Psoas muscle (tissue), 8 donors: ENCODE results near the gene B3GNT9. TPM values are rescaled to one million over a fixed set of nuclear protein-coding genes. Genes with fewer than 3 reads are reported as not detected.

Experiments
- ATAC-seq, 4 donors: fragments of 200-7000 bp; cut with Tn5 transposase; one replicate each; pipeline ENCODE4 v1.9.1; 2020; ENCODE audit warnings: moderate library complexity in 3 of 4, mild to moderate bottlenecking in 2 of 4
- DNase-seq, 2 donors: peaks; one replicate each; pipeline ENCODE4 v3.0.0-alpha.2; 2020
- H3K27ac ChIP-seq: fragments of 200-600 bp; one replicate; pipeline ENCODE4 v1.8.0; 2022
- H3K27me3 ChIP-seq, 3 donors: fragments of 200-600 bp in 1 of 3; one replicate each; pipeline versions ENCODE4 v1.6.1 to v1.8.0; 2013 to 2022; ENCODE audit warnings: low read length in 2 of 3, mild to moderate bottlenecking in 2 of 3, moderate library complexity in 1 of 3; ENCODE audit not compliant: insufficient read depth in 3 of 3
- H3K36me3 ChIP-seq, 2 donors: fragments of 200-600 bp in 1 of 2; one replicate each; pipeline versions ENCODE4 v1.6.1 to v1.8.0; 2013 to 2022; ENCODE audit warnings: low read depth in 1 of 2, mild to moderate bottlenecking in 1 of 2, moderate library complexity in 1 of 2; ENCODE audit not compliant: insufficient read depth in 1 of 2
- H3K4me1 ChIP-seq: fragments of 200-600 bp; one replicate; pipeline ENCODE4 v1.8.0; 2022
- H3K4me3 ChIP-seq: fragments of 200-600 bp; one replicate; pipeline ENCODE4 v1.8.0; 2022; ENCODE audit warnings: mild to moderate bottlenecking
- H3K9me3 ChIP-seq: fragments of 200-600 bp; one replicate; pipeline ENCODE4 v1.8.0; 2022
- CTCF ChIP-seq: fragments of 200-600 bp; IDR thresholded peaks from one replicate; pipeline ENCODE4 v1.8.0; 2022; ENCODE audit warnings: antibody characterized with exemption
- WGBS, 3 donors: extraction: QIAGEN DNeasy Blood & Tissue Kit; methylation state at CpG; one replicate each; pipeline versions ENCODE4 v1.1.6 to v1.1.7; 2013; 5-methylcytosine and 5-hydroxymethylcytosine counted together
- intact Hi-C, 2 donors: fragments of 100-400 bp; cut with DNase I; formaldehyde crosslinking; loops; one replicate each; pipeline versions ENCODE4 v1.11.0 to v1.14.2; 2022
- polyA plus RNA-seq, 3 donors: library from polyadenylated mRNA; stranded (reverse); fragments of 200-250 nt; gene quantifications; one replicate each; pipeline ENCODE4 v1.2.3, GENCODE V29; 2013
- total RNA-seq, 4 donors: library from RNA; stranded (reverse); fragmentation: NEBNext Ultra II Directional in 2 of 4; extraction: Animal tissue kit (Norgen Biotek cat#: 25700) in 2 of 4; gene quantifications; one replicate each; pipeline versions ENCODE4 v1.2.1 to v1.2.4, GENCODE V29; 2021 to 2023
- donor health status: healthy with polysubstance abuse.
- donor health status: DM: no; HTN: no; CAD: no; lungs with moderate emphysema.
- donor health status: Bipolar disorder and iron deficiency.
- donor health status: healthy.
- donor health status: DM: yes; HTN: yes; CAD: no.
- donor health status: DM: no; HTN: no; CAD: no.
- donor health status: DM: no; HTN: no; CAD: no.
- donor health status: DM: yes; HTN: yes; CAD: no.

B3GNT9 gene
- total and polyA plus RNA-seq, 7 donors, result 0.69 to 4.1 (median 1.2) TPM

DNA sequence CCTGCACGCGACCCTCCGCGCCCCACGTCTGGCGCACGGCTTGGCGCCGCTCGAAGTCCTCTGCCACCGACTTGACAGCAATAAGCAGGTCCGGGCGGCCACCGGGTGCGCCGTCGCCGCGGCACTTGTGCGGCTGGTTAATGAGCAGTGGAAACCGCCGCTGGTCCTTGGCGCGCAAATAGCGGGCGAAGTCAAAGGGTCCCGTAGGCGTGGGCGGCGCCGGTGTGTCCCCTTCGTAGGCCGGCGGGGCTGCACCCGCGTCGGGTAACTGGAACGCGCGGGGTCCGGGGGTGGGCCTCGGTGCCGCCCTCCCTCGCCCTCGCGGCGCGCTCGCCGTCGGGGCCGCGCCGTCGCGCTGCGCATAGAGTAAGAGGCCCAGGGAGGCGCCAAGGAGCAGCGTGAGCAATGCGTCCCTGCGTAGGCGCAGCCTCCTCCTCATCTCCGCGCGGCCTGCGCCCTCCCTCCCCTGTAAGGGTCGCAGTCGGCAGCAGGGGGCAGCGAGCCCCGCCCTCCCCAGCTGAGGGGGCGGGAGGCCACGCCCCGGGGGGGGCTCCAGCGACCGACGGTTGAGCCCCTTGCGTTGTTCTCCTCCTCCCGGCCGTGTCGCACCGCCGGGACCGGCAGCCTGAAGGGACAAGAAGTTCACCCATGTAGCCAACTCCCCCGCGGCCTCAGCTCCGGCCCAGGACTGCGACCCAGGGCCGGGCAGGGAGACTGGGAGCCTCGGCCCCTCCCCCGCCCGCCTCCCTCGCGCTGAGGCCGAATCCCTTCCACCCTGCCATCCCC is 558 bp downstream of the B3GNT9 start:
- intact Hi-C loops, result no loop called here
- Histone ChIP-seq H3K27ac (peak overlapping the region; percentile 42), H3K36me3 (peaks cover 9 to 41% of the 10 kb centered on the region in 2 donors), H3K27me3 (peaks cover 0 to 17% (median 0%) of the 10 kb centered on the region in 3 donors), H3K9me3 (no peaks in the 10 kb centered on the region), H3K4me1 (peaks cover 2% of the 10 kb centered on the region), H3K4me3 (peak overlapping the region; percentile 68)
- WGBS, 3 donors, result 5 to 10% (median 10%) methylated on average over 47 to 94 of the region's 94 CpGs
- DNase-seq (peak; percentile 59 to 71), ATAC-seq (peak; percentile 16 to 58 (median 52))
- TF ChIP-seq CTCF, result no peak

- Histone ChIP-seq H3K36me3 (peaks cover 9 to 49% of the 10 kb centered on the region in 2 donors), H3K4me3 (peak overlapping the region; percentile 68), H3K27me3 (peaks cover 0 to 17% (median 0%) of the 10 kb centered on the region in 3 donors), H3K4me1 (peaks cover 2% of the 10 kb centered on the region), H3K9me3 (no peaks in the 10 kb centered on the region), H3K27ac (no peak overlapping the region)
- no peak for ATAC-seq
- DNase-seq, result no peak
- intact Hi-C loops, result no loop called here
- 63 to 68% (median 66%) methylated on average over 77 of the region's 77 CpGs for WGBS, 3 donors
- no peak for TF ChIP-seq CTCF
Measured at GRCh38 chr16:67149276-67150046, 1.3 kb downstream of the B3GNT9 start.

DNA sequence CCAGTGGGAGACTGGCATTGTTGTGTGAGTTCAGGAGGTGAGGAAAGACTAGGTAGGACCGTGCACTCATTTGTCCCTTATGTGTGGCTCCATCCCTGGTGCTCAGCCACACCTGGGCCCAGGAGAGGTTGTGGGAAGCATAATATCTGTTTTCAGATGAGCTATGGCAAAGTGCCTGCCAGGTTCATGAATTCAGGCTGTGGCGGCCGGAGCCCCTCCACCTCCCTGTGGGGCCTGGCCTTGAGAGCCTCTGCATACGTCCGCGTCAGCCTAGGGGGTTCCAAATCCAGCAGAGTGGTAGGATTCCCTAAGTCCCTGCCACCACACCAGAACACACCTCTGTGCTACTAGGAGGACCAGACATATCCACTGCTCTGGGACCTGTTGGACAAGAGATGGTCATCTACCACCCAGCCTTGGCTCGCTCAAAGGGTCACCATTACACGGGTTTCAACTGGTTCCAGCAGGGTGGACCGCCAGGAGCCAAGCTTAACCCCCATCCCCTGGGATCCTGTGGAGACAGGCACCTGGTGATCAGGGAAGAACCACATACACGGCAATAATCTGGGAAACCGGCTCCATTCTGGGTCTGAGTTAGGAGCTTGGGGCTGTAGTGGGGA is 2.0 kb downstream of the B3GNT9 start:
- no peak for TF ChIP-seq CTCF
- no peaks in the 10 kb centered on the region for H3K9me3 ChIP-seq
- ATAC-seq (no peak), DNase-seq (no peak)
- peaks cover 11 to 56% of the 10 kb centered on the region in 2 donors for H3K36me3 ChIP-seq
- H3K27me3 ChIP-seq, result peaks cover 0 to 17% (median 0%) of the 10 kb centered on the region in 3 donors
- peaks cover 2% of the 10 kb centered on the region for H3K4me1 ChIP-seq
- no peak overlapping the region for H3K4me3 ChIP-seq
- intact Hi-C loops, result no loop called here
- no peak overlapping the region for H3K27ac ChIP-seq
- 85 to 88% (median 85%) methylated on average over 11 of the region's 11 CpGs for whole genome bisulfite sequencing, 3 donors

DNA sequence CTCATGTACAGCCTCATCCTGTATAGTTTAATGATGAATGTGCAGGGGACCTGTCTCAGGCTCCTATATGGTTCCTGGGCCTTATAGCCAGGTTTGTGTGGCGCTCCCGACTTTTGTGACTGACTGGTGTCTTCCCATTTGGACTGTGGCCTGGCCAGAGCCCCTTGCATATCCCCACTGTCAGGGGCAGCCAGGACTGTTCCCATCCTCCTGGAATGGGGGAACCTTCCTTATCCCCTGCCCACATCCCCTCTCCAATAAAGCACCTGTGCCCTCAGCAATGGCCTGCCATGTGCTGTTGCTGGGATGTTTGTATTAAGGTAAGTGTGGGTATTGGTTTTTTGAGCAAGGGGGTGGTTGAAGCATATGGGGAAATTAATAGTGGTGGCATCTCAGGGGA is 2.6 kb downstream of the B3GNT9 start:
- Histone ChIP-seq H3K27ac (no peak overlapping the region), H3K27me3 (peaks cover 0 to 17% (median 0%) of the 10 kb centered on the region in 3 donors), H3K36me3 (peaks cover 11 to 62% of the 10 kb centered on the region in 2 donors), H3K4me3 (no peak overlapping the region), H3K9me3 (no peaks in the 10 kb centered on the region), H3K4me1 (peaks cover 2% of the 10 kb centered on the region)
- DNase-seq (no peak), ATAC-seq (no peak)
- intact Hi-C loops, result no loop called here
- TF ChIP-seq CTCF, result no peak
- 84 to 89% (median 88%) methylated on average over 2 of the region's 2 CpGs for WGBS, 3 donors
